ENCODE measurements around the gene SPAG17. TPM values are rescaled to one million over a fixed set of nuclear protein-coding genes. Genes with fewer than 3 reads are reported as not detected.

Gene SPAG17
- total and polyA plus RNA-seq, 2 of the 13 experiments (the other 11 are each of a cell fraction or from before 2014, with no cell fraction given) = not detected

DNA sequence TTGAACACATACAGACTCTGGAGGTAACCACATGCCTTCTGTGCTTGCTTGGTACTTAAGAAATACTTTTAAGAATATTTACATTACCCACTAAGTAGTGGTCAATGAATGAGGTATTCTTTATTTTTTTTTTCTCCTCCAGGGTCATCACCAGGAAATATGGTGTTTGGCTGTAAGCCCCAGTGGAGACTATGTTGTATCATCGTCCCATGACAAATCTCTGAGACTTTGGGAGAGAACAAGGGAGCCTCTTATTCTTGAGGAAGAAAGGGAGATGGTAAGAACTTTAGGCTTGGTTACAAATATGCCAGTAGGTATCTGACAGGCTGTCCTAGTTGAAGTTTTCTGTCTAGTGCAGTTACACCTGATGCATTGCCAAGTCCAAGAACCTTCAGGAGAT lies 232.6 kb downstream of the SPAG17 start:
- no peak overlapping the region for H3K9ac ChIP-seq (ENCODE audit: insufficient read depth, low read depth, low read length)
- FAIRE-seq = no peak
- ATAC-seq = no peak

More for the DNA sequence above, 232.6 kb downstream of the SPAG17 start:
- DNase-seq (ENCODE audit: low spot score) = no peak
- no peaks in the 10 kb centered on the region for H3K4me1 ChIP-seq (ENCODE audit: insufficient read depth, low read length)
- H3K9me3 ChIP-seq (ENCODE audit: low read length) = no peaks in the 10 kb centered on the region
- ChIA-PET POLR2A (no interaction called here), CTCF (ENCODE audit: low intra/inter-chr PET ratio, low total read pairs) (no interaction called here)
- H3K4me3 ChIP-seq (replicated peaks in 1 of 3; ENCODE audit: insufficient read depth in 1 of 3, low read depth in 2 of 3, low read length in 3 of 3) = no peak overlapping the region
- no peak overlapping the region for H3K27ac ChIP-seq (ENCODE audit: extremely low read length, insufficient read depth, low read length)
- in situ Hi-C loops (cut with HindIII; ENCODE audit: extremely low pct_ligation_motif_present, low pct_unique_long_range_greater_than_20kb) (no loop called here), intact Hi-C loops (cut with micrococcal nuclease; ENCODE audit: unreplicated experiment) (no loop called here)
- TF ChIP-seq ZNF383 (CRISPR knock-in tag; IDR thresholded peaks at IDR 0.05; ENCODE audit: borderline replicate concordance) (no peak), TARDBP (CRISPR knock-in tag; IDR thresholded peaks at IDR 0.05) (no peak), GMEB1 (CRISPR knock-in tag; IDR thresholded peaks at IDR 0.05; ENCODE audit: borderline replicate concordance) (no peak), SKI (IDR thresholded peaks at IDR 0.05; ENCODE audit: partially characterized antibody) (no peak), ZNF275 (CRISPR knock-in tag; IDR thresholded peaks at IDR 0.05; ENCODE audit: borderline replicate concordance) (no peak), PLRG1 (conservative IDR thresholded peaks at IDR 0.05) (no peak), SATB2 (CRISPR knock-in tag; IDR thresholded peaks at IDR 0.05) (no peak), ZNF777 (CRISPR knock-in tag; IDR thresholded peaks at IDR 0.05) (no peak)
- TF ChIP-seq, protein P1, sequence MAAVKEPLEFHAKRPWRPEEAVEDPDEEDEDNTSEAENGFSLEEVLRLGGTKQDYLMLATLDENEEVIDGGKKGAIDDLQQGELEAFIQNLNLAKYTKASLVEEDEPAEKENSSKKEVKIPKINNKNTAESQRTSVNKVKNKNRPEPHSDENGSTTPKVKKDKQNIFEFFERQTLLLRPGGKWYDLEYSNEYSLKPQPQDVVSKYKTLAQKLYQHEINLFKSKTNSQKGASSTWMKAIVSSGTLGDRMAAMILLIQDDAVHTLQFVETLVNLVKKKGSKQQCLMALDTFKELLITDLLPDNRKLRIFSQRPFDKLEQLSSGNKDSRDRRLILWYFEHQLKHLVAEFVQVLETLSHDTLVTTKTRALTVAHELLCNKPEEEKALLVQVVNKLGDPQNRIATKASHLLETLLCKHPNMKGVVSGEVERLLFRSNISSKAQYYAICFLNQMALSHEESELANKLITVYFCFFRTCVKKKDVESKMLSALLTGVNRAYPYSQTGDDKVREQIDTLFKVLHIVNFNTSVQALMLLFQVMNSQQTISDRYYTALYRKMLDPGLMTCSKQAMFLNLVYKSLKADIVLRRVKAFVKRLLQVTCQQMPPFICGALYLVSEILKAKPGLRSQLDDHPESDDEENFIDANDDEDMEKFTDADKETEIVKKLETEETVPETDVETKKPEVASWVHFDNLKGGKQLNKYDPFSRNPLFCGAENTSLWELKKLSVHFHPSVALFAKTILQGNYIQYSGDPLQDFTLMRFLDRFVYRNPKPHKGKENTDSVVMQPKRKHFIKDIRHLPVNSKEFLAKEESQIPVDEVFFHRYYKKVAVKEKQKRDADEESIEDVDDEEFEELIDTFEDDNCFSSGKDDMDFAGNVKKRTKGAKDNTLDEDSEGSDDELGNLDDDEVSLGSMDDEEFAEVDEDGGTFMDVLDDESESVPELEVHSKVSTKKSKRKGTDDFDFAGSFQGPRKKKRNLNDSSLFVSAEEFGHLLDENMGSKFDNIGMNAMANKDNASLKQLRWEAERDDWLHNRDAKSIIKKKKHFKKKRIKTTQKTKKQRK (IDR thresholded peaks at IDR 0.05; ENCODE audit: low read length) = no peak
- H3K4me2 ChIP-seq (ENCODE audit: low read depth, low read length) = no peak overlapping the region
- no peak overlapping the region for H2AFZ ChIP-seq (ENCODE audit: low read length)
- H4K20me1 ChIP-seq (ENCODE audit: insufficient read depth, low read length) = no peaks in the 10 kb centered on the region
- no peaks in the 10 kb centered on the region for H3K27me3 ChIP-seq (ENCODE audit: control insufficient read depth in 1 of 2, insufficient read depth in 2 of 2, low read length in 2 of 2)
- peaks cover 19 to 92% of the 10 kb centered on the region in 2 experiments for H3K36me3 ChIP-seq (replicated peaks in 1 of 2; ENCODE audit: control insufficient read depth in 1 of 2, insufficient read depth in 2 of 2, low read length in 2 of 2)
- no peaks in the 10 kb centered on the region for H3K79me2 ChIP-seq (ENCODE audit: insufficient read depth, low read length)
- WGBS (ENCODE audit: low lambda C conversion rate) = 95% methylated on average over 1 of the region's 1 CpG
- no TSS peak for BruUV-seq (replicated peaks)
